GM21381 (cell line): ENCODE data around the gene GRN.
"Not testable (repeated sequence)": the region's sequence is repeated elsewhere in the genome, so short reads cannot be mapped to it uniquely, and the experiment has no call there.

Experiments
- ATAC-seq: cut with Tn5 transposase; IDR thresholded peaks from one replicate; pipeline ENCODE4 v1.9.1; 2021; ENCODE audit warnings: mild to moderate bottlenecking, moderate library complexity; ENCODE audit not compliant: unreplicated experiment

Gene GRN

GRCh38 chr17:44321246-44322120 lies 23.6 kb upstream of the GRN start:
- ATAC-seq: no peak

DNA sequence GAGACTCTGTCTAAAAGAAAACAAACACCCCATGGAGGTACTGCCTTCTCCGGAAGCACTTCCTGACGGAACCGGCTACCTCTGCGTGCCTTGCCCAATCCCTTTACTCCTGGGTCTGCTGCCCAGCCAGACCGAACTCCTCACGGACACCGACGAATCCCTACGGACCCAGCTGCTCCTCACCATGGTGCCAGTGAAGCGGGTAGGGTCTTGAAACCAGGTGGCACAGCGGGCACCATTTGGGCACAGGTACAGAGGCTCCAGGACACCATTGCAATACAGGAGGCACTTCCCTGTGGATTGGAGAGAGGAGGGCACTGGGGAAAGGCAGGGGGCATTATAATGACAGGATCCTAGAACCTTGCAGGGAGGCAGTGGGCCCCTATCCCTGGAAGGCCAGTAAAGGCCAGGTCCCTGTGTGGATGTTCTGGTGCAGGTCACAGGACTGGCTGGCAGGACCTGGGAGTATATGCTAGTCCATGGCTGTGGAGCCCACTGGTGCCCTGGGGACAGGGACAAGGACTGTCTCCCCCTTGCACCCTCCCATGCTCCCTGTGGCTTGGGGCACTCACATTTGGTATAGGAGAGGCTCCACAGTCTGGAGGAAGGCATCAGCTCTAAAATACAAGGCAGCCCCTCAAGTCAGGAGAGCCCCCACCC lies 22.7 kb upstream of the GRN start:
- ATAC-seq: no peak

DNA sequence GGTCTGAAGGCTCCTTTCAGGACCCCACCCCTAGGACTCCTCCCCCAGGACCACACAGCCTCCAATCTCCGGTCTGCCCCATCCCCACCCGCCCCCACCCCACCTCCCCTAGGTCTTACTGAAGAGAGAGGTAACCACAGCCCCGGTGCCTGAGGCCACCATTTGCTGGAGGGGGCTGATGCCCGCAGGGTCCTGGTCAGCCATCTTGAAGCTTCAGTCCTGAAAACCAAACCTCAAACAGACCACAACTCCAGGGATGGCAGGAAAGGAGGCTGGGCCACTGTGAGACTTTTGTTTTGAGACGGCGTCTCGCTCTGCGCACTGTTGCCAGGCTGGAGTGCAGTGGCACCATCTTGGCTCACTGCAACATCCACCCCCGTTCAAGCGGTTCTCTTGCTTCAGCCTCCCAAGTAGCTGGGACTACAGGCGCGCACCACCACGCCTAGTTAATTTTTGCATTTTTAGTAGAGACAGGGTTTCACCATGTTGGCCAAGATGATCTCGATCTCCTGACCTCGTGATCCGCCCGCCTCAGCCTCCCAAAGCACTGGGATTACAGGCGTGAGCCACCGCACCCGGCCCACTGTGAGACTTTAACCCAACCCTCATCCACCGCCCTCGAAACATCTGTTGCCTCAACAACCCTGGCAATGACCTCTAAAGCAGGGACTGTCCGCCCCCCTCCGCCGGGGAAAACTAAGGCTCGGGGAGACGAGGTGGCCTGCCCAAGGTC lies 21.6 kb upstream of the GRN start:
- no peak for ATAC-seq

DNA sequence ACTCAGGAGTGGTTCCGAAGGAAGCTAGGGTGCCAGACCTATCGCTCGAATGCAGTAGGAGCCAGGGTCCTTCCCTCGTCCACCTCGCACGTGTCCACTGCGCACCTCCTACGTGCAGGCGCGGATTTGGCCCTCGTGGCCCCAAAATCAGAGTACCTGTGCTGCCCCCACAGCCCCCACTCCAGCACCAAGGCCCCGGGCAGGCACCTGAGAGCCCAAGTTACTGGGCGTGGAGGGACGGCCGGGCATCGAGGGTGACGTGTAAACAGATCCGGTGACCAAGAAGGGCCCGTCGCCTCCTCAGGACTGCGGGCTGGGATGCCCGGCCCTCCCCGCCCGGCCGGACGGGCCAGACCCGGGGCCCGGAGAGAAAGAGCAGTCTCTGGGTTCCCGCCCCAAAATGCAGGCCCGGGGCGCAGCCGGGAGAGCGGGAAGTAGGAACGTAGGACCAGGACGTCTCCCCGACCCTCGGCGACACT lies 21.0 kb upstream of the GRN start:
- peak; percentile 2 for ATAC-seq

DNA sequence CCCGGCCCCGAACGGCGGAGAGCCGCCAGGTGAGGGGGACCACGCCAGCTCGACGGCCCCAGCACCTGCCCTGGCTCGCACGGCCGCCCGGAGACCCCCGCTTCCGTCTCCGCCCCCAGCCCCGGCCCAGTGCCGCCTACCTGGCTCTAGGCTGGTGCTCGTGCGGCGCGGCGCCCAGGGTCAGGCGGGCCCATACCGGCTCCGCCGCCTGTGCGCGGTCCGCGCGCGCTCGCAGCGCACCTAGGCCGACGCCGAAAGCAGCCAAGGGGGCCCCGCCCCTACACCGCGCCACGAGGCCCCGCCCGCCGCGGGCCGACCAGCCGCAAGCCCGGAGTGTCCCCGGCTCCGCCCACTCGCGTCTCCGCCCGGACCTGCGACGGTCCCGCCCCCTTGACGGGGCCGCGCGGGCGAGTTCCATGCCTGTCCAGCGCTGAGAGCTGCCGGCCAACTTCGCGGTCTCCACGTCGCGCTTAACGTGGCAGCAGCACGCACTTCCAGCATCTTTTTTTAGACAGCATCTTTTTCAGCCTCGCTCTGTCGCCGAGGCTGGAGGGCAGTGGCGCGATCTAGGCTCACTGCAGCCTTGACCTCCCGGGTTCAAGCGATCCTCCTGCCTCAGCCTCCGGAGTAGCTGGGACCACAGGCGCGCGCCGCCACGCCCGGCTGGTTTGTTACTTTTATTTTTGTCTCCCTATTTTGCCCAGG lies 20.4 kb upstream of the GRN start, which contains the start of gene SLC25A39:
Gene SLC25A39, minus strand, starts transcription at position 253 of the 705 bp plus-strand sequence. CDS start 1,261 bp downstream, outside the sequence.
- peak; percentile 61 for ATAC-seq

- ATAC-seq: peak; percentile 44
Measured at GRCh38 chr17:44326861-44327444, 18.1 kb upstream of the GRN start.

GRCh38 chr17:44327715-44328449 lies 17.2 kb upstream of the GRN start:
- no peak for ATAC-seq

- ATAC-seq: not testable (repeated sequence)
Measured at GRCh38 chr17:44329516-44329915, 15.6 kb upstream of the GRN start.

- ATAC-seq: not testable (repeated sequence)
Measured at GRCh38 chr17:44330263-44330662, 14.8 kb upstream of the GRN start.

GRCh38 chr17:44331249-44331760 lies 13.8 kb upstream of the GRN start:
- no peak for ATAC-seq

DNA sequence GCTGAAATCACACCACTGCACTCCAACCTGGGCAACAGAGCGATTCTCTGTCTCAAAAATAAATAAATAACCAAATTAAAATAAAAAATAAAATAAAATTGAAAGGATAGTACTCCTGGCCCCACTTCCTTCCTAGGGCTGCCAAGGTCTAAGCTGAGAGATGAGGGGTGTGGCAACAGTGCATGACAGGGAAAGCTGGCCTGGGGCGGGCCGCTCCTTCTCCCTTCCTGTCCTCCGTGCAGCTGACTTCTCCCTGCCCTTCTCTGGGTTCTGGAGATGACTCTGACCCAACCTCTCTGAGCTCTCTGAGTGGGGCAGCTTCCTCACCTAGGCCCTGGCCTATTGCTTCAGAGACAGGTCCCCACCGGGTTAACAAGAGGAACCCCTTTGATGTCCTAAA lies 11.7 kb upstream of the GRN start:
- no peak for ATAC-seq

DNA sequence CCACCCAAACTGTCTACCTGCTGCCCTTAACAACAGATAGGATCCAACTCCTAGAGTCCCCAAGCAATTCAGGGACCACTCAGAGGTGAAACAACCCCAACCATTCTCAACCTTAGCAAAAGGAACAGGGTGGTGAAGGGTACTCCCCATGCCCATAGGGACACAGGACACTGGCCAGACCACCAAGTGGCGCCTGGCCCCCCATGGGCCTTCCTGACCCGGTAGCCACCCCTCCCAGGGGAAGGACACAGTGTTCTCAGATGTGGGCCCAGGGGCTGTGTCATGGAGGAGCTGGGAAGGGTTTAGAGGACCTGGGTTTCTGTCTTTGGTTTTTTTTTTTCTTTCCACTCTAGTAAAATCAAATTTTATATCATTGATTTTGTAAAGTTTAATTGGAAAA lies 10.8 kb upstream of the GRN start:
- ATAC-seq: no peak

DNA sequence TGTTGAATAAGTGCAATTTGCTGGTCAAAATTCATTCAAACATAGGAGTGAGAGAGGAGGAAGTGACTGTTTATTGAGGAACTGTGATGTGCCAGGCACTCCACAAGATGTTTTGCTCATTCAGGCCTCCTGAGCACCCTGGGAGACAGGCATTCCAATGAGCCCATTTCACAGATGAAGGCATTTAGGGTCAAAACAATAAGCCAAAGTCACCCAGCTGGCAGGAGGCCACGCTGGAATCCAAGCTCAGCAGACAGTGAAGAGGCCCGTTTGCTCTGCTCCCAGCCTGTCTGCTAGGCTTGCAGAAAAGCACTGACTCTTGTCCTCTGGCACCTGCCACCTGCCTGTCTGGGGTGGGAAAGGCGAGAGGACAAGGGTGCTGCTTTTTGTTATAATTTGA lies 10.4 kb upstream of the GRN start:
- no peak for ATAC-seq

- ATAC-seq: no peak
Measured at GRCh38 chr17:44335564-44335963, 9.5 kb upstream of the GRN start.

DNA sequence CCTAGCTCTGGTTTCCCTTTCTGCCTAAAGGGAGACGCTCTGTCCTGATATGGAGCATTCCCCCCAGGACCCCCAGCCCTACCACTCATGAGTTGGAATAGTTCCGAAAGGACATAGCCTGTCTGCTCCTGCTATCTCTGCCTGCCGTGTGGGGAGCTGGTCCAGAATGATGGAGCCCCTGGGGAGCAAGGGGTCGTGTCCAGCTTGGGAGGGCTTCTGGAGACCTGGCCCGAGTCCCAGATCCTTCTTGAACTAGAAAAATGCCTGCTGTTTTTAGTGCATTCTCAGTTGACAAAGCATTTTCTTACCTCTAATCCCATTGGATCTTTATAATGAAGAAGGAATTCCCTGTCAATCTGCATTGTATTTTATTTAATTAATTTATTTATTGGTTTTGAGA lies 9.1 kb upstream of the GRN start:
- no peak for ATAC-seq

DNA sequence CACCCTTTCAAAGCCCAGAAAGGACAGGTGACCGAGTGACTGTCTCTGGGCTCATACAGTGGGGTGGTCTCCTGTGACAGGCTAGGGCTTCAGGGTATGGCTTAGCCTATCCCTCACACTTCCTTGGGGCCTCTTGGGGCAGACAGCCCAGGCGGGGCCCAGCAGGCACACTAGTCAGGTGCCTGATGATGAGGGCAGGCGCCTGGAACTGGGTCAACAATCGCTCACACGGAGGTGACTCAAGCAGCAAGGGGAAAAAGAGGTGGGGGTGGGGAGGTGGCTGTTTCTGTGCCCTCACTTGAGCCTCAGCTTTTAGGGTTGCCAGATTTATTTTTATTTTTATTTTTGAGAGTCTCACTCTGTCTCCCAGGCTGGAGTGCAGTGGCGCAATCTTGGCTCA lies 6.4 kb upstream of the GRN start:
- no peak for ATAC-seq

GRCh38 chr17:44340553-44340952 lies 4.5 kb upstream of the GRN start:
- ATAC-seq: not testable (repeated sequence)

DNA sequence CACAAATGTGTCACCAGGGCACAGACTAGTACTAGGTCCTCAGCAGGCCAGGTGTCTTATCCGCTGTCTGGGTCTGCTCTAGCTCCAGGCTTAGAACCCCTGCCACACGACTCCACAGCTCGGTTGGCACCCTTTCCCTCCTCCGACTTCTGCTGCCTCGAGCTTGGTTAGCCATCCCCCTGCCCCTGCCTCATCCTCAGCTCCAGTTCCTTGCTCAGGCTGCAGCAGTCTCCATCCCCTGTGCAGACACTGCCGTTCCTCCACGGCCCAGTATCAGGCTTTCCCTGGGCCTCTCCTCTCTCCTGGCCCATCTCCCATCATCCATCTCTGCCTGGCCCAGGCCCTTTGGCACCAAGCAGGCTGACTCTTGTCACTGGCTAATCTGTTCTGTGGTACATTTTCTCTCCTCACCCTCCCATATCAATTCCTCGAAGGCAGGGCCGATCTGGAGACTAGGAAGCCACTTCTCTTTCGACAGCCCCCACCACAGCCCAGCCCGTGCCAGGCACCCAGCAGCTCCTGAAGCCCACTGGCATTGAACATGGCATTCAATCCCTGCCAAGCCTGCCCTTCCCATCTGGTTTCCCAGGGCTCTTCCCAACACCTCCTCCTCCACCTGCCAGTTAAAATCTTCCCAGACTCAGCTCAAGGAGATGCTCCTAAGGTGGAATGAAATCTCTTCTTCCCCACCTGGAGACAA lies 1.4 kb upstream of the GRN start:
- no peak for ATAC-seq
